ENCODE results near the gene HM13. TPM values are rescaled to one million over a fixed set of nuclear protein-coding genes. Genes with fewer than 3 reads are reported as not detected.

HM13 gene
- total RNA-seq, 1 experiment from 2014 or later: 183 TPM

DNA sequence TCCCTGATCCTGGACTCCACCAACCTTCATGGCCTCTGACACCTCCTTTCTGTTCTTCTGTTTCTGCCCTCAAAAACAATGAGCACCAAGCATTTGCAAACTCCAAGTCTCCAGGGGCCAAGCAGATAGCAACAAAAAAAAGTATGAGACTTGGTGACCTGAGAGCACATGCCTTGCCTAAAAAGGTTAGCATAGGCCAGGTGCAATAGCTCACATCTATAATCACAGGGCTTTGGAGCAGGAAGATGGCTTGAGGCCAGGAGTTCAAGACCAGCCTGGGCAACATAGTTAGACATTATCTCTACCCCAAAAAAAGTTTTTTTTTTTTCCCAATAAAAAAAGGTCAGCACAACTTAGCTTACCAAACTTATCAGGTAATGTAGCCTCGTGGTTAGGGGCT lies 13.7 kb upstream of the HM13 start:
- ATAC-seq (no peak), DNase-seq (ENCODE audit: low read depth, low spot score) (no peak)
- ChIA-PET CTCF (interaction anchor here (1.7 kb wide), 1 partner anchor 186 kb away, joined by 9 read pairs; no protein-coding TSS in a partner anchor), POLR2A (no interaction called here), RAD21 (ENCODE audit: low non-redundant PET in 1 of 2, low total read pairs in 2 of 2, uncharacterized antibody in 2 of 2, unreplicated experiment in 2 of 2) (no interaction called here)
- no peak overlapping the region for H3K4me2 ChIP-seq (ENCODE audit: low read length)
- H3K27me3 ChIP-seq (ENCODE audit: insufficient read depth, low read length): no peaks in the 10 kb centered on the region
- TF ChIP-seq JUND (IDR thresholded peaks at IDR 0.05): no peak
- TF ChIP-seq, protein P1, sequence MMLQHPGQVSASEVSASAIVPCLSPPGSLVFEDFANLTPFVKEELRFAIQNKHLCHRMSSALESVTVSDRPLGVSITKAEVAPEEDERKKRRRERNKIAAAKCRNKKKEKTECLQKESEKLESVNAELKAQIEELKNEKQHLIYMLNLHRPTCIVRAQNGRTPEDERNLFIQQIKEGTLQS (IDR thresholded peaks at IDR 0.05): no peak
- no peak for TF ChIP-seq RAD21 (IDR thresholded peaks at IDR 0.05; ENCODE audit: low read depth)
- TF ChIP-seq EZH2 (IDR thresholded peaks at IDR 0.05): no peak
- no peak for TF ChIP-seq ZNF274 (IDR thresholded peaks at IDR 0.05; ENCODE audit: low read depth, low read length)
- no peak for TF ChIP-seq CEBPB (IDR thresholded peaks at IDR 0.05; ENCODE audit: low read depth)
- TF ChIP-seq POLR2A (IDR thresholded peaks at IDR 0.05; ENCODE audit: borderline replicate concordance, extremely low read depth, insufficient read depth, insufficient read length): no peak
- TF ChIP-seq FOSL1 (IDR thresholded peaks at IDR 0.05; ENCODE audit: low read depth): no peak
- TF ChIP-seq YY1 (IDR thresholded peaks at IDR 0.05; ENCODE audit: extremely low read depth, insufficient replicate concordance, low read depth, low read length): no peak
- TF ChIP-seq, protein P2, sequence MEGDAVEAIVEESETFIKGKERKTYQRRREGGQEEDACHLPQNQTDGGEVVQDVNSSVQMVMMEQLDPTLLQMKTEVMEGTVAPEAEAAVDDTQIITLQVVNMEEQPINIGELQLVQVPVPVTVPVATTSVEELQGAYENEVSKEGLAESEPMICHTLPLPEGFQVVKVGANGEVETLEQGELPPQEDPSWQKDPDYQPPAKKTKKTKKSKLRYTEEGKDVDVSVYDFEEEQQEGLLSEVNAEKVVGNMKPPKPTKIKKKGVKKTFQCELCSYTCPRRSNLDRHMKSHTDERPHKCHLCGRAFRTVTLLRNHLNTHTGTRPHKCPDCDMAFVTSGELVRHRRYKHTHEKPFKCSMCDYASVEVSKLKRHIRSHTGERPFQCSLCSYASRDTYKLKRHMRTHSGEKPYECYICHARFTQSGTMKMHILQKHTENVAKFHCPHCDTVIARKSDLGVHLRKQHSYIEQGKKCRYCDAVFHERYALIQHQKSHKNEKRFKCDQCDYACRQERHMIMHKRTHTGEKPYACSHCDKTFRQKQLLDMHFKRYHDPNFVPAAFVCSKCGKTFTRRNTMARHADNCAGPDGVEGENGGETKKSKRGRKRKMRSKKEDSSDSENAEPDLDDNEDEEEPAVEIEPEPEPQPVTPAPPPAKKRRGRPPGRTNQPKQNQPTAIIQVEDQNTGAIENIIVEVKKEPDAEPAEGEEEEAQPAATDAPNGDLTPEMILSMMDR (IDR thresholded peaks at IDR 0.05 in 2 of 3, conservative IDR thresholded peaks at IDR 0.05 in 1 of 3; ENCODE audit: borderline replicate concordance in 1 of 3, insufficient read depth in 1 of 3, low read depth in 2 of 3, low read length in 2 of 3): no peak
- no peak for TF ChIP-seq EZH2phosphoT487 (IDR thresholded peaks at IDR 0.05; ENCODE audit: borderline replicate concordance)
- no peak for TF ChIP-seq CBX3 (IDR thresholded peaks at IDR 0.05; ENCODE audit: low read depth)
- no peak for TF ChIP-seq SRF (IDR thresholded peaks at IDR 0.05; ENCODE audit: low read depth)
- H3K9me3 ChIP-seq (ENCODE audit: control insufficient read depth in 1 of 2, insufficient read depth in 1 of 2, low read depth in 1 of 2, low read length in 2 of 2): no peaks in the 10 kb centered on the region
- H4K20me1 ChIP-seq (ENCODE audit: insufficient read depth): no peaks in the 10 kb centered on the region
- no peaks in the 10 kb centered on the region for H3K36me3 ChIP-seq (ENCODE audit: control insufficient read depth in 1 of 2, insufficient read depth in 2 of 2, low read length in 2 of 2)
- no peak overlapping the region for H3K4me3 ChIP-seq (replicated peaks in 1 of 2; ENCODE audit: low read depth in 1 of 2, low read length in 2 of 2)
- no peaks in the 10 kb centered on the region for H3K9me2 ChIP-seq (ENCODE audit: insufficient read depth)
- peaks cover 0 to 5% of the 10 kb centered on the region in 2 experiments; a peak in 2 of 4 replicates for H3K4me1 ChIP-seq (ENCODE audit: control insufficient read depth in 1 of 2, insufficient read depth in 2 of 2, low read length in 2 of 2)
- no peak overlapping the region for H2AFZ ChIP-seq (ENCODE audit: low read depth, low read length, poor library complexity, severe bottlenecking)
- intact Hi-C loops (cut with micrococcal nuclease): no loop called here
- H3K79me2 ChIP-seq (ENCODE audit: insufficient read depth, low read length): no peaks in the 10 kb centered on the region
- no TSS peak for BruUV-seq (replicated peaks)
- H3K9ac ChIP-seq (ENCODE audit: low read length): no peak overlapping the region
- no peak overlapping the region for H3K27ac ChIP-seq (ENCODE audit: low read depth, low read length)

Measured in HCT116 (cell line).